IPS-20b (cell line): Measurements from ENCODE around the gene RRP1B.
A peak's percentile ranks its signal among the peaks of the same experiment; 100 is the strongest.
"Not testable (repeated sequence)": the region's sequence is repeated elsewhere in the genome, so short reads cannot be mapped to it uniquely, and the experiment has no call there.

Experiments used
- H3K27ac ChIP-seq: one replicate; pipeline ENCODE4 v1.5.1; 2013; ENCODE audit warnings: low read length
- H3K27me3 ChIP-seq: 2 replicates; pipeline ENCODE4 v1.6.1; 2013; ENCODE audit warnings: mild to moderate bottlenecking, low read length, inconsistent platforms; ENCODE audit not compliant: insufficient read depth
- H3K36me3 ChIP-seq: 2 replicates; pipeline ENCODE4 v1.6.1; 2013; ENCODE audit warnings: low read depth, mild to moderate bottlenecking, inconsistent platforms, low read length, moderate library complexity; ENCODE audit not compliant: insufficient read depth
- H3K4me1 ChIP-seq: 2 replicates; pipeline ENCODE4 v1.6.1; 2013; ENCODE audit warnings: mild to moderate bottlenecking, control low read depth, inconsistent platforms, low read length, moderate library complexity; ENCODE audit not compliant: insufficient read depth
- H3K4me3 ChIP-seq: 2 replicates; pipeline ENCODE4 v1.5.1; 2013; ENCODE audit warnings: mild to moderate bottlenecking, low read length, inconsistent platforms
- H3K9ac ChIP-seq: 2 replicates; pipeline ENCODE4 v1.6.1; 2013; ENCODE audit warnings: low read depth, mild to moderate bottlenecking, inconsistent platforms, low read length, moderate library complexity
- H3K9me3 ChIP-seq: 2 replicates; pipeline ENCODE4 v1.6.1; 2013; ENCODE audit warnings: mild to moderate bottlenecking, low read depth, low read length, inconsistent platforms; ENCODE audit not compliant: insufficient read depth

Gene RRP1B, protein sequence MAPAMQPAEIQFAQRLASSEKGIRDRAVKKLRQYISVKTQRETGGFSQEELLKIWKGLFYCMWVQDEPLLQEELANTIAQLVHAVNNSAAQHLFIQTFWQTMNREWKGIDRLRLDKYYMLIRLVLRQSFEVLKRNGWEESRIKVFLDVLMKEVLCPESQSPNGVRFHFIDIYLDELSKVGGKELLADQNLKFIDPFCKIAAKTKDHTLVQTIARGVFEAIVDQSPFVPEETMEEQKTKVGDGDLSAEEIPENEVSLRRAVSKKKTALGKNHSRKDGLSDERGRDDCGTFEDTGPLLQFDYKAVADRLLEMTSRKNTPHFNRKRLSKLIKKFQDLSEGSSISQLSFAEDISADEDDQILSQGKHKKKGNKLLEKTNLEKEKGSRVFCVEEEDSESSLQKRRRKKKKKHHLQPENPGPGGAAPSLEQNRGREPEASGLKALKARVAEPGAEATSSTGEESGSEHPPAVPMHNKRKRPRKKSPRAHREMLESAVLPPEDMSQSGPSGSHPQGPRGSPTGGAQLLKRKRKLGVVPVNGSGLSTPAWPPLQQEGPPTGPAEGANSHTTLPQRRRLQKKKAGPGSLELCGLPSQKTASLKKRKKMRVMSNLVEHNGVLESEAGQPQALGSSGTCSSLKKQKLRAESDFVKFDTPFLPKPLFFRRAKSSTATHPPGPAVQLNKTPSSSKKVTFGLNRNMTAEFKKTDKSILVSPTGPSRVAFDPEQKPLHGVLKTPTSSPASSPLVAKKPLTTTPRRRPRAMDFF

DNA sequence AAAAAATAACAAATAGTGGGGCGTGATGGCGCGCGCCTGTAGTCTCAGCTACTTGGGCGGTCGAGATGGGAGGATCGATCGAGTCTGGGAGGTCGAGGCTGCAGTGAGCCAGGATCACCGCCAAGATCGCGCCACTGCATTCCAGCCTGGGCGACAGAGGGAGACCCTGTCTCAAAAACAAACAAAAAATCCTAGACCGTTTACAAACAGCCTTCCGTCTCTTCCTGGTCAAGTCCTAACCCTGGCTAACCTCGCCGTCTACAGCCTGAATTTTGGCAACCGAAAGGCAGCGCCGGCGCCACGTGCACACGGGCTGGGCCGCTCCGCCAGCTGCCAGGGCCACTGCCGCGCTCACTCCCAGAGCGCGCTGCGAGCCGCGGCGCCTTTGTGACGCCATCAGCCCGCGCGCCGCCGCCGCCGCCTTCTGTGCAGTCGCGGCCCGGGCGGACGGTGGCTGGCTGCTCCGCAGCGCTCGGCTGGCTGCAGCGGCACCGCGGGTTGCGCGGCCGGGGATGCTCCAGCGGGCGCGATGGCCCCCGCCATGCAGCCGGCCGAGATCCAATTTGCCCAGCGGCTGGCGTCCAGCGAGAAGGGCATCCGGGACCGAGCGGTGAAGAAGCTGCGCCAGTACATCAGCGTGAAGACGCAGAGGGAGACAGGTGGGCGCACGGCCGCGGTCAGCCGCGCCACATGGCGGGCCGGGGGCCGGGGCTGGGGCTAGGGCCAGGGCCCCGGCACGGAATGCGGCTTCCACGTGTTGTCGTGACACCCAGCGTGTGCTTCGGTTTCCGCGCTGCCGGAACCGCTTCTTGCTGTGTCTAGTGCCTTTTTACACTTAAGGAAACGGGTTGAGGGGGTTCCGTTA, at the start of gene RRP1B, which contains the start of gene HSF2BP:
TSS of gene RRP1B (plus strand) at position 425 of the 865 bp plus-strand sequence. CDS start at position 530, 105 bp downstream.
TSS of gene HSF2BP (minus strand) at position 353 of the 865 bp plus-strand sequence. CDS start 1,392 bp downstream, outside the sequence.
- Histone ChIP-seq H3K4me1 (peaks cover 5% of the 10 kb centered on the region; the same call in 1 of the 2 replicates), H3K4me3 (peak within 1 kb of the TSS; percentile 99), H3K9ac (peak within 1 kb of the TSS; percentile 97), H3K27me3 (peaks cover 3% of the 10 kb centered on the region; the same call in 1 of the 2 replicates), H3K9me3 (no peaks in the 10 kb centered on the region), H3K36me3 (peaks cover 33% of the 10 kb centered on the region), H3K27ac (peak within 1 kb of the TSS; percentile 30)

DNA sequence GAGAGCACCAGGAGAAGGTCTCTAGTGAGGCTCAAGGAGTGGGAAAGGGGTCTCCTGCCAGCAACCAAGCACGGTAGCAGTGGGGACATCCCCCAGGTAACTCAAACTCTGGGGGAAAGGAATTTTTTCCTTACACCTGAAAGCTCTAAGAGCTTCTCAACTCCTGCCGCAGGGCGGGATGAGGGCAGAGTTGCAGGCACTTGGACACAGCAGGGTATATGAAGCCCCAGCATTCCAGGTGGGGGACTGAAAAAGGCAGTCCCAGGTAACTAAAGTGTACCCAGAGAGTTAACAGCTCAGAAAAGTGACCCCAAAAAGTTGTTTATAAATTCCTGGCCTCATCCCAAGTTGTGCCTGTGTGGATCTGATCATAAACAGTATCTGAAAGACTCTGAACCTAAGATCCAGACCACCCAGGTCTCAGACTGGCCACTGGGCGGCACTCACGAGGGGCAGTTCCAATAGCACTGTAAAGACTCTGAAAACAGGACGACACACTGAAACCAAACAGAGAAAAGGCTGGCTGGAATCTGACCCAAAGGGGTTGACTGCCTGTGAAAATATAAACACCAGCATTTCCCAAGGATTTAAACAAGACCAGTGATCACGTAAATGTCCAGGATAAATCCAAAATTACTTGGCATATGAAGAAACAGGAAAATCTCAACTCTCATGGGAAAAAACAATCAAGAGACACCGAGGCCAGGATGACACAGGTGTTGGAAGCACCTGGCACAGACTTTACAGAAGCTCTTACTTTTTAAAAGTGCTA, 47.6 kb upstream of the RRP1B start:
- Histone ChIP-seq H3K9me3 (no peaks in the 10 kb centered on the region), H3K27me3 (no peaks in the 10 kb centered on the region), H3K4me3 (no peak overlapping the region), H3K9ac (no peak overlapping the region), H3K27ac (no peak overlapping the region), H3K36me3 (no peaks in the 10 kb centered on the region), H3K4me1 (no peaks in the 10 kb centered on the region)

DNA sequence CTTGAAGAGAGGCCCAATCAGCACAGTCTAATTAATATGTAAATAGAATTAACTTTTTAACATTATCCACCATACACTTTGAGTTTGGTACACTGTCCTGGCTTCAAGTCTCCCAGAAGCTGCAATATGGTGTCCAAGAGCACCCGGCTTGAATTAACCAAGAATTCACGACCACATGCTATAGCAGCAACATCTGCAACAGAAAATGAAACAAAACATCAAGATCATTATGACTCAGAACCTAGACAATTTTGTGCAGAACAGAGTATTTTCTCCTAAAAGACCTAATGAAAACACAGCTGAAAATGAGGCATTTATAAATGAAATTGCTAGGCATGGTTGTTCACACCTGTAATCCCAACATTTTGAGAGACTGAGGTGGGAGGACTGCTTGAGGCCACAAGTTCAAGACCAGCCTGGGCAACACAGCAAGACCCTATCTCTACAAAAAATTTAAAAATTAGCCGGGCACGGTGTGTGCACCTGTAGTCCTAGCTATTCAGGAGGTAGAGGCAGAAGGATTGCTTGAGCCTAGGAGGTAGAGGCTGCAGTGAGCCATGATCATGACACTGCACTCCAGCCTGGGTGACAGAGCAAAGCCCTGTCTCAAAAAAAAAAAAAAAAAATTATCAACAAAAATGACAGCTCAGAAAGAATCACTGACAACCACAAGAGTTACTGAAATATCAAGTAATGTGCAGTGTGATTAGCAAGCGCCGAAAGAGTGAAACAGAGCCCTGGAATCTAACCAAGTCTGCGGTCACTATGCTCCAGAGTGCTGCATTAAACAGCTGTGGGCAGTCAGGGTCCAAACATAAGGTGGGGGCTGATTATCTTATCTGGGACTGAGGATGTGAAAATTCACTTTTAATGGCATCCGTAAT, 45.4 kb upstream of the RRP1B start:
- H3K9me3 ChIP-seq = no peaks in the 10 kb centered on the region
- H3K36me3 ChIP-seq = no peaks in the 10 kb centered on the region
- H3K27ac ChIP-seq = no peak overlapping the region
- H3K4me1 ChIP-seq = no peaks in the 10 kb centered on the region
- no peak overlapping the region for H3K4me3 ChIP-seq
- no peaks in the 10 kb centered on the region for H3K27me3 ChIP-seq
- no peak overlapping the region for H3K9ac ChIP-seq

DNA sequence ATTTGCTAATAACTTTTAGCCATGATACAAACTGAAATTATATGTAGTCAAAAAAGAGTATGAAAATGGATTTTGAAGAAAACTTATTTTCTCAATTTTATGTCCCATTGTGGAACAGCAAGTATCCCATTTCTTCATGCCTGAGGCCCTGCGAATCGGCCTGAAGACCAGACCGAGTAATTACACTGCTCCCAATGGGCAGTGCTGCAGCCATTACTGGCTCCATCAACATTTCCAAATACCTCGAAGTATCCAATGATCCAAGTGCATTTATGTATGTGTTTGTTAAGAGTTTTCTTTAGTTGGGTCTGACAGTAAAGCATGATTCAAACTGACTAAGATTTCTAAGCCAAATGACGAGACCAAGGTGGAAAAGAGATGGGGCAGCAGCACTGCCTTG, 44.5 kb upstream of the RRP1B start:
- H3K27me3 ChIP-seq = no peaks in the 10 kb centered on the region
- no peaks in the 10 kb centered on the region for H3K36me3 ChIP-seq
- H3K4me1 ChIP-seq = no peaks in the 10 kb centered on the region
- H3K9me3 ChIP-seq = no peaks in the 10 kb centered on the region
- H3K4me3 ChIP-seq = no peak overlapping the region
- no peak overlapping the region for H3K9ac ChIP-seq
- H3K27ac ChIP-seq = no peak overlapping the region

DNA sequence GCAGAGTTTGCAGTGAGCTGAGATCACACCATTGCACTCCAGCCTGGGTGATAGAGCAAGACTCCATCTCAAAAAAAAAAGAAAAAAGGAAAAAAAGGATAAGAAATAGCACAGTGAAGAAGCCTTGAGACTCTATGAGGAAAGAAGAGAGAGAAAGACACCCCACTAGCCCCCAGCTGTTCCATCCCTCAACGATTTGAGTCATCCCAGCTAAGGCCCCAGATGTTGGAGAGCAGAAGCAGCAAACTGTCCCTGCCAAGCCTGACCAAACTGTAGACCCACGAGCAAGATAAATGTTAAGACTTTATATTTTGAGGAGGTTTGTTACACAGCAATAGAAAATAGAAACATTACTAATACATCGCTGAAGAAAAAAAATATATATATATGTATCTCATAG, 42.5 kb upstream of the RRP1B start:
- H3K4me1 ChIP-seq, H3K4me3 ChIP-seq, H3K9ac ChIP-seq, H3K27ac ChIP-seq, H3K27me3 ChIP-seq, H3K36me3 ChIP-seq: not testable (repeated sequence)
- peaks cover 10% of the 10 kb centered on the region for H3K9me3 ChIP-seq

DNA sequence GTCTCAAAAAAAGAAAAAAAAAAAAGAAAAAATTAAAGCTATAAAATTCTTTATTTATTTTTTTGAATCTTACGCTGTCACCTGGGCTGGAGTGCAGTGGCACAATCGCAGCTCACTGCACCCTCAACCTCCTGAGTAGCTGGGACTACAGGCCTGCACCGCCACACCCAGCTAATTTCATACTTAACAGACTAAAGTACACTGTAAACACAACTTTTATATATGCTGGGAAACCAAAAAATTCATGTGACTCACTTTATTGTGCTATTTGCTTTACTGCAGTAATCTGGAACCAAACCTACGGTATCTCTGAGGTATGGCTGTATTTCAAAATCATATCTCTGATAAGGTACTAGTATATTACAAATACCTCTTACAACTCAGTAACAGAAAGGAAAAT, 40.4 kb upstream of the RRP1B start:
- Histone ChIP-seq H3K4me3 (no peak overlapping the region), H3K9ac (no peak overlapping the region), H3K4me1 (no peaks in the 10 kb centered on the region), H3K9me3 (peaks cover 10% of the 10 kb centered on the region), H3K36me3 (no peaks in the 10 kb centered on the region), H3K27me3 (no peaks in the 10 kb centered on the region), H3K27ac (no peak overlapping the region)

DNA sequence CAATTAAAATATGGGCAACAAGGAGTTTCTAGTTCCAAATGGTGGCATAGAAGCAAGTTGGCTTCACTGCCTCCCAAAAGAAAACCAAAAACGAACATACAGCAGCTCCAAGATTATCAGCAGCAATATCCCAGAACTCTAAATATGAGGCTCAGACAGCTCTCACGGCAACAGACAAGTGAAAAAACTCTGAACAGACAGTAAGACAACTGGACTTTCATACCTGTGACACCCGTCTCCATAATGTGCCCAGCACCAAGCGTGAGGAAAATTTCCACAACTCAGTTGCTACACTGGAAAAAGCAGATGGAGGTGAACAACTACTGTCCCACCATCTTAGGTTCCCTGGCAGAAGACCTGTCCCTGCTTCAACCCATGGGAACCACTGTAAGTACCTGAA, 40.0 kb upstream of the RRP1B start:
- Histone ChIP-seq H3K27me3 (no peaks in the 10 kb centered on the region), H3K9me3 (peaks cover 10% of the 10 kb centered on the region), H3K4me1 (no peaks in the 10 kb centered on the region), H3K4me3 (no peak overlapping the region), H3K36me3 (no peaks in the 10 kb centered on the region), H3K27ac (no peak overlapping the region), H3K9ac (no peak overlapping the region)

DNA sequence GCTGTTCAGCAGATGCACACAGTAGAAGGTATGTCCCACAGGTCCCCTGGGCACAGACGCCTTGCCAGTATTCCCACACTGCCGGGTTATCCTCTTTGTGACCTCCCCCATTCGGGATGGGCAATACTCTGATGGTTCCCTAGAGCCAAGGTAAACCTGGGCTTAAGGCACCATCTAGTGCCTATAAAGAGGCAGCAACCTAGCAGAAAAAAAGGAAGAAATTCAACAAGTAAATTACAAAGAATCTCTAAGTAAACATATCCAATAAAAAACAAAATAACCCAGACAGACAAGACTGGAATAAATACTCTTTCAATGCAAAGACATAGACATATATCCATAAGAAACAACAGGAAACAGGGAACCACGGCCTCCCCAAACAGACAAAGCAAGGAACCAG, 39.5 kb upstream of the RRP1B start:
- no peaks in the 10 kb centered on the region for H3K36me3 ChIP-seq
- H3K9me3 ChIP-seq = peaks cover 10% of the 10 kb centered on the region
- no peak overlapping the region for H3K4me3 ChIP-seq
- no peaks in the 10 kb centered on the region for H3K27me3 ChIP-seq
- no peak overlapping the region for H3K27ac ChIP-seq
- H3K4me1 ChIP-seq = no peaks in the 10 kb centered on the region
- H3K9ac ChIP-seq = no peak overlapping the region

DNA sequence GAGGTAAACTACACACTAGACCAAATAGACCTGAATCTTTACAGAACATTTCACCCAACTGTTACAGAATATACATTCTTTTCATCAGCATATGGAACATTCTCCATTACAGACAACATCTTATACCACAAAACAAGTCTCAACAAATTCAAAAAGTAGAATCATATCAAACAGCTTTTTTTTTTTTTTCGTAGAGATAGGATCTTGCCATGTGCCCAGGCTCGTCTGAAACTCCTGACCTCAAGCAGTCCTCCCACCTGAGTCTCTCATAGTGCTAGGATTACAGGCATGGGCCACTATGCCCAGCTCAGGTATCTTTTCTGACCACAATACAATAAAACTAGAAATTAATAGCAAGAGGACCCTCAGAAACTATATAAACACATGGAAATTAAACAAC, 36.6 kb upstream of the RRP1B start:
- Histone ChIP-seq H3K9me3 (peaks cover 10% of the 10 kb centered on the region), H3K4me1 (no peaks in the 10 kb centered on the region), H3K9ac (no peak overlapping the region), H3K27me3 (no peaks in the 10 kb centered on the region), H3K4me3 (no peak overlapping the region), H3K36me3 (no peaks in the 10 kb centered on the region), H3K27ac (no peak overlapping the region)

DNA sequence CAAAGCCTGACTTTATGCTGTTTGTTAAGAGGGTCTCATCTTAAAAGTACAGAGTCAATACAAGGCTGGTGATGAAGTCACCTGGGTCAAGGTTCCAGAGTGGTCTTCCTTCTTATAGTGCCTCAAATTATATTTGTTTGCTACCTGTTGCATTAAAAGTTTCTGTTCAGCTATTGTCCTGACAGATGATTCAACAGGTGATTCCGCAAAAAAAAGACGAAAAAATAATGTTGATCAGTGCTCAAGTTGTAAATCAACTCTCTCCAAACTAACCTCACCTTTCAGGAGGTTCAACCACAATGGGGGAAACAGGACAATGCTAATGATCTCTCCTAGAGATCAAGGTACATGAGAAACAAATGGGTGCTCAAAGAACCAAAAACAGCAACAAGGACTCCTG, 35.8 kb upstream of the RRP1B start:
- Histone ChIP-seq H3K4me3 (no peak overlapping the region), H3K9ac (no peak overlapping the region), H3K9me3 (peaks cover 10% of the 10 kb centered on the region), H3K4me1 (no peaks in the 10 kb centered on the region), H3K27ac (no peak overlapping the region), H3K27me3 (no peaks in the 10 kb centered on the region), H3K36me3 (no peaks in the 10 kb centered on the region)
